Head of caudate nucleus (tissue), 42 donors: ENCODE measurements around the gene H19.

Source experiments
- DNase-seq, 42 donors: peaks; one replicate each; pipeline versions ENCODE4 v3.0.0 to v3.0.0-alpha.2; 2020 to 2021; ENCODE audit warnings: mixed read lengths in 7 of 42
- intact Hi-C: fragments of 100-400 bp; cut with DNase I; formaldehyde crosslinking; loops from one replicate; pipeline ENCODE4 v1.15.0; 2022

Gene H19

DNA sequence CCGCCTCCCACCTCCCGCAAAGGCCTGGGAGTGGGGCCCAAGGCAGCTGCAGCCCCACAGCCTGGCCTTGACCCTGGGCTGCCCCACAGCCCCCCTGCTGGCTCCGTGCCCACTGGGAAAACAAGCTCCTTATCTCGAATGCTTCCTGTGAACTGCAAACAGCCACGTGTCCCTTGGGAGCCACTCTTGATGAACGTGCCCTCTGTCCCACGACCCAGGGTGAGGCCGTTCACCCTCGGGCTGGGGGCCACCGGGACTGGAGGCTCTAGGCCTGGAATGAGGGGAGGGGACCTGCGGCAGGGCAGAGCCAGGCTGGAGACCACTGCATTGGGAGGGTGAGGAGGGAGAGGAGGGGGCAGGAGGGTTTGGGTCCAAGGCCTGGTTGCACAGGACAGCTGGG, 9.5 kb downstream of the H19 start:
- DNase-seq: no peak
- intact Hi-C loops: no loop called here

- intact Hi-C loops: no loop called here
- DNase-seq: no peak
Observed at GRCh38 chr11:1987024-1987423, 10.6 kb downstream of the H19 start.

DNA sequence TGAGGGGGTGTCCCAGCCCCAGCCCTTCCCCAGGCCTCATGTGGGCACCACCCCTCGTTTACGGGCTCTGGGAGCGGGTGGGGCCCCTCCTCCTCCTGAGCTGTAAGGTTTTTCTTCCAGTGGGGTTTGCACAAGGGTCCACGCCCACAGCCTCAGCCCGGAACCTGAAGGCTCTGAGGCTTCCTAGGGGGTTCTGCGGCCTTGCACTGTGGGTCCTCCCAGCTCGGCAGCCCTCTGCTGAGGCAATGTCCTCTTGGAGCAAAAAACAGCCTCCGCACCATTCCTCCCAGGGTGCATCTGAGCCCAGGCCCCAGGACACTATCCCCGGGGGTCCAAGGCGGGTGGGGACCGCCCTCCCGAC, 14.1 kb downstream of the H19 start:
- intact Hi-C loops: no loop called here
- DNase-seq: no peak

DNA sequence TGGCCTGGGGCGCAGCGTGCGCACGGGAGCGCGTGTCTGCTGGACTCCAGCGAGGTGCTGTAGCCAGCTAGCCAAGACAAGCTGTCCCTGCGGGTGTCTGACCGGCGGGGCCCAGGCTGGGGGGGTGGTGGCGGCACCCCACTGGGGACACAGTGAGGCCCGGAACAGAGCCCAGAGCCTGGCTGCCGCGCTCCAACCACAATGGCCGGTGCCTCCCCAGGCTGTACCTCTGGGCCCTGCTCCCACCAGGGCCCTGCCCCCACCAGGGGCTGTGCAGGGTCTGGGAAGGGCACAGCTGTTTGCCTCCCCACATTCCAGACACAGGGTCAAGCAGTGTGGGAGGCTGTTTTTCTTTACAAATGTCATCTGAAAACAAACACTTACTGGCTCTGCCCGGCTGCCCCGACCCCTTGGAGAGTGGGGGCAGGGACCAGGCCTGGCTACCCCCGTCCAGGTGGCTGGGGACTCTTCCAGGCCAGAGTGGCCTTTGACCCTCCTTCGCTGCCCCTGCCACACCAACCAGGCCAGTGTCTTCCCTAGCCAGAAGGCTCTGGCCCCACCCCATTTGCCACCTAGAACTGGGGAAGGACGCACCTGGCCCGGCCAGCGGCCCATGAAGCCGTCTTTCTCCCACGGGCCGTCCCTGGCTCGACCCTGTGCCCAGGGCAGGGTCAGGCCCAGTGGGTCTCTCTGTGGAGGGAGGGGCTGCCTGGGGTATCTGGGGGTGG, 14.6 kb downstream of the H19 start:
- intact Hi-C loops: no loop called here
- DNase-seq: no peak

GRCh38 chr11:1979607-1980006, 18.0 kb downstream of the H19 start:
- intact Hi-C loops: no loop called here
- no peak for DNase-seq

DNA sequence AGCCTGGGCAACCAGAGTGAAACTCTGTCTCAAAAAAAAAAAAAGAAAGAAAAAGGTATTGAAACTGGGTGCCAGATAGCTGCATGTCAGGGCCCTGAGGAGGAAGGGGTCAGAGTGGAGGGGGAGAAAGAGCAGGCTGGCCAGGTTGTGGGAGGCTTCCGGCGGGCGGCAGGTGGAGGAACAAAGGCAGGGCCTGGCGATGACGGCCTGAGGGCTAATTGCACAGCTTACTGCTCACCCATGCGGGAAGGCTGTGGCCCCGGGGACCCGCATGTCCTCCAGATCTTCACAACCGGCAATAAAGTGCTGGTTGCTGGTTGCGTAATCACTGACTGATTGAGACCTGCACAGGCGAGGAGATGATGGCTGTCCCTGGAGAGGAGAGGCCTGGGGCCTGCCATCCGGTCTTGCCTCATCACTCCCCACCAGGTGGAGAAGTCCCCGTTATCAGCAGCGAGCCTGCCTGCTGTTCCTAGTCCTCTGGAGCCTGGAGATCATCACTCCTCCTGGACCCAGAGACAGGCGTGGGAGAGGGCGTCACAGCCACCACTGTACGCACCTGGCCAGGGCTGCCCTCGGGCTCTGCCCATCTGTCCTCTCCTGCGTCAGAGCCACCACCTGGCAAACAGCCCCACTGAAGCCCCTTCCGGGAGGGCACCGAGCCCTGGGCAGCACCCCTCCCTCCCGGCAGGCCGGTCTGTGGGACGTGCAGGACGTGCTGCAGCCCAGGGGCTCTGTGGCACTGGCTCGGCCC, 18.7 kb downstream of the H19 start:
- no peak for DNase-seq
- intact Hi-C loops: no loop called here

- intact Hi-C loops: no loop called here
- no peak for DNase-seq
Observed at GRCh38 chr11:1975185-1975584, 22.5 kb downstream of the H19 start.

DNA sequence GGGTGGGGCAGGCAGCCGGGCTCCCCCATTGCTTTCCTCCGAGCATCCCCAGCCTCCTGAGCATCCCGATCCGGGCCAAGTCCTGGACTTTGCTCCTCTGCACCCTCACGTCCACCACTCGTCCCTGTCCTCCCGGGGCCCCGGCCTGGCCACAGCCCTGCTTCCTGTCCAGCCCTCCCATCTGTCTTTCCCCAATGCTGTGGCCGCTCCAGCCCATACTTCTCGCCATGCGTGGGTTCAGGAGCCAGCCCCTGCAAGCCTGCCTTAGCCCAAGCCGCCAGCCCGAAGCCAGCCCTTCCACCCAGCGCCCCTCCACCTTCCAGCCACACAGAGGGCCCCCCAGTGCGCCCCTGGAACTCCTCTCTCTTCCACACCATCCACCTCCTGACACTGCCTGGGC, 26.7 kb downstream of the H19 start:
- DNase-seq: no peak
- intact Hi-C loops: no loop called here

GRCh38 chr11:1969776-1970175, 27.9 kb downstream of the H19 start:
- intact Hi-C loops: no loop called here
- DNase-seq: no peak

GRCh38 chr11:1969035-1969434, 28.6 kb downstream of the H19 start:
- intact Hi-C loops: no loop called here
- DNase-seq: no peak

GRCh38 chr11:1968454-1969002, 29.1 kb downstream of the H19 start:
- no peak for DNase-seq
- intact Hi-C loops: no loop called here

GRCh38 chr11:1967641-1968225, 29.9 kb downstream of the H19 start:
- intact Hi-C loops: no loop called here
- DNase-seq: no peak

- intact Hi-C loops: no loop called here
- no peak for DNase-seq
Observed at GRCh38 chr11:1966531-1966930, 31.1 kb downstream of the H19 start.

DNA sequence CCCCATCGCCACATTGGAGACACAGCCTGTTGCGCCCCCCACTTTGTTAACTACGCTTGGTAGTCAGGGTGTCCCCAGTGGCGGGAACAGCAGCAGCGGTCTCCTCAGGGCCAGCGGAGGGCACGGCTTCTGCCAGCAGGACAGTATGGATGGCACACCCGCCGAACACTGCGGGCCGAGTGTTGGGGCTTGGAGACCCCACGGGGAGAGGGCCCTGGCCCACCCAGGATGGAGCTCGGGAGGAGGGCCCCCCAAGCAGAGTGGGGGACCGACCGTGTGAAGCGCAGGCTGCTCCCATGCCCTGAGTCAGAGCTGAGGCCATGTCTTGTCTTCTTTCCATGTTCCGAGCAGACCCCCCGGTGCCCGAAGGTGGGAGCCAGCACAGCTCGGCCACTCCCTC, 32.7 kb downstream of the H19 start:
- intact Hi-C loops: no loop called here
- DNase-seq: no peak

DNA sequence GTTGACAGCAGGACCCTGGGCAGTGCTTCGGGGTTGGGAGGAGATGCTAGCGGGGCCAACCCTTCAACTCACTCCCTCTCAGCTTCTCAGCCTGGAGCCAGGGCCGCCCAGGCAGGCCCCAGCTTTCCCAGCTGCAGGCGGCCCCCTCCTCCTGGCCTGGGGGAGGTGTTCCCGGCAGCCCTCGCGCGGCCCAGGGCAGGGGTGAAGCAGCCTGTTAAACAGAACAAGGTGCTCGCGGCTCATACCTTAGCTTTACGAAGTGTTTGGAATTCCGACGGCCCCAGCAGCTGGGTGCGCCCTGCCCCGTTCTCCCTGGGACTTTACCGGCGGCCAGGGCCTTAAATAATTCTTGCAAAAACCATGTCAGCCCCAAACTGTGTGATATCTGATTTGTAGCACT, 33.3 kb downstream of the H19 start:
- intact Hi-C loops: no loop called here
- DNase-seq: no peak

DNA sequence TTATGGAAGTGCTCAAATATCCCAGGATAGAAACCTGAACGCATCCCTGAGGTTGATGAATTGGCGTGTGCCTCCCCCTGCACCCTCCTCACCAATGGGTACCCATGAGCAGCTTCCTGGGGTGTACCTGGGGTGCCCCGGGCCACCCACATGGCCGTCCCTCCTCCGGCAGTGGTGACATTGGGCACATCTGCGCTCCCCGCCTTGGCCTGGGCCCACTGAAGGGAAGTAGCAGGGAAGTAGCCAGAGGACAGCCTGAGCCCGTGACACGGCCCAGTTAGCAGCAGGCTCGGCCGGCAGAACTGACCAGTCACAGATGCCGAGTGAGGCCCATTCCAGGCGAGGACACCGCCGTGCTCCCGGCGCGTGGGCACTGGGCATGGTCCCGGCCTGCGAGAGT, 33.8 kb downstream of the H19 start:
- DNase-seq: no peak
- intact Hi-C loops: no loop called here

DNA sequence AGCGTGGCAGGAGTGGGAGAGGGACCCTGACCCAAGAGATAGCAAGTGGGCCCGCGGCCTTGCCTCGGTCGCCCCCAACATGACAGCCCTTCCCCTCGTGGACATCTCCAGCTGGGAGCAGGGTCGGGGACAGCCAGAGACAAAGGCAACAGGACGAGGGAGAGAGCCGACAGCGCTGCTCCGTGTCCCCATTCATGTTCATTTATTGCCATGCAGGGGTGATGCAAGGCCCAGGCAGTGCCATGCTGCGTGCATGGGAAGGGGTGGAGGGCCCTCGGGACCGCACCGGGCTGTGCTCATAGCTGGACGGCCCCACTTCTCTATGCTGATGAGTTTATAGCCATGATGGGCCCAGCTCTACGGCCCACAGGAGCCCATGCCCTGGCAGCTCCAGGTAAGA, 37.9 kb downstream of the H19 start:
- peak in 1 of 42 donors; percentile 29 for DNase-seq
- intact Hi-C loops: no loop called here

DNA sequence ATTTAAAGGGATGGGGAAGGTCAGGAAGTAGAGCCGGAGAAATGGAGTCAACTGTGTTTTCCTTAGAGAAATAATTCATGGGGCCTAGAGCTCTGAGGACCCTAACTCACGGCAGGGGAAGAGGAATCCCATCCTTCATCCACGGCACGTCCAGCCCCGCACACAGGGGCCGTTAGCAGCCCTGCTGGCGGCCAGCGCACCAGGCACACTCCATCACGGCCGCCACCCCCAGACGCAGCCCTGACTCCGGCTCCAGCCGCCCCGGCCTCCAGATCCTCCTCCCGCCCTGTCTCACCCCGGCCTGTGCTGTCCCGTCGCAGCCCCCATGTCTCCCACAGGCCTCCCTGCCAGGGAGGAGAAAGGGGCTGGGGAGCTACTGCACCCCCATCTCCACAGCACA, 39.3 kb downstream of the H19 start:
- intact Hi-C loops: no loop called here
- DNase-seq: no peak

- intact Hi-C loops: no loop called here
- DNase-seq: peak in 13 of 42 donors; percentile 5 to 51 (median 10)
Observed at GRCh38 chr11:1953489-1954266, 44.0 kb downstream of the H19 start.
